ENCODE measurements around the gene PSMC5. TPM values are rescaled to one million over a fixed set of nuclear protein-coding genes. Genes with fewer than 3 reads are reported as not detected.
"Not testable (repeated sequence)": the region's sequence is repeated elsewhere in the genome, so short reads cannot be mapped to it uniquely, and the experiment has no call there.

Gene PSMC5
- total RNA-seq, 2 donors from 2014 or later: 59.3 to 105 TPM

DNA sequence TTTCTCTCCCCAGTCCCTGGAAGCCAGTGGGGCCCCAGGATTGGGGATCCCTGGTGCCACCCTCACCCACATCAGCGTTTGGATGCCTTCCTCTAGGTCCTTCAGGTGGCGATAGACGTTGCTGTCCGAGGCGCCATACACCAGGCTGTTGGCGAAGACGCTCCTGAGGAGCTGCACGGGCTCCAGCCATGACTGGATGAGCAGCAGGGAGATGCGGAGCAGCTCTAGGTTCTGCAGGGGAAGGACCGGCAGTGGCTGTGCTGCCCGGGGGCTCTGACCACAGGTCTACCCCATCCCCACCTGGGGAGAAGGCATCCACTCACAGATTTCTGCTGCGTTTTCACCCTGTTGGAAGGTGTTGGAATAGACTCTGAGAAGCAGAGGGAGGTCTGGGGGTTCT is 53.5 kb downstream of the PSMC5 start:
- Histone ChIP-seq H3K27me3 (no peaks in the 10 kb centered on the region), H3K4me1 (no peaks in the 10 kb centered on the region), H3K4me3 (no peak overlapping the region), H3K27ac (no peak overlapping the region), H3K36me3 (no peaks in the 10 kb centered on the region), H3K9me3 (no peaks in the 10 kb centered on the region)
- no peak for DNase-seq (ENCODE audit: low spot score)
- TF ChIP-seq, protein P1, sequence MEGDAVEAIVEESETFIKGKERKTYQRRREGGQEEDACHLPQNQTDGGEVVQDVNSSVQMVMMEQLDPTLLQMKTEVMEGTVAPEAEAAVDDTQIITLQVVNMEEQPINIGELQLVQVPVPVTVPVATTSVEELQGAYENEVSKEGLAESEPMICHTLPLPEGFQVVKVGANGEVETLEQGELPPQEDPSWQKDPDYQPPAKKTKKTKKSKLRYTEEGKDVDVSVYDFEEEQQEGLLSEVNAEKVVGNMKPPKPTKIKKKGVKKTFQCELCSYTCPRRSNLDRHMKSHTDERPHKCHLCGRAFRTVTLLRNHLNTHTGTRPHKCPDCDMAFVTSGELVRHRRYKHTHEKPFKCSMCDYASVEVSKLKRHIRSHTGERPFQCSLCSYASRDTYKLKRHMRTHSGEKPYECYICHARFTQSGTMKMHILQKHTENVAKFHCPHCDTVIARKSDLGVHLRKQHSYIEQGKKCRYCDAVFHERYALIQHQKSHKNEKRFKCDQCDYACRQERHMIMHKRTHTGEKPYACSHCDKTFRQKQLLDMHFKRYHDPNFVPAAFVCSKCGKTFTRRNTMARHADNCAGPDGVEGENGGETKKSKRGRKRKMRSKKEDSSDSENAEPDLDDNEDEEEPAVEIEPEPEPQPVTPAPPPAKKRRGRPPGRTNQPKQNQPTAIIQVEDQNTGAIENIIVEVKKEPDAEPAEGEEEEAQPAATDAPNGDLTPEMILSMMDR (IDR thresholded peaks at IDR 0.05): no peak

DNA sequence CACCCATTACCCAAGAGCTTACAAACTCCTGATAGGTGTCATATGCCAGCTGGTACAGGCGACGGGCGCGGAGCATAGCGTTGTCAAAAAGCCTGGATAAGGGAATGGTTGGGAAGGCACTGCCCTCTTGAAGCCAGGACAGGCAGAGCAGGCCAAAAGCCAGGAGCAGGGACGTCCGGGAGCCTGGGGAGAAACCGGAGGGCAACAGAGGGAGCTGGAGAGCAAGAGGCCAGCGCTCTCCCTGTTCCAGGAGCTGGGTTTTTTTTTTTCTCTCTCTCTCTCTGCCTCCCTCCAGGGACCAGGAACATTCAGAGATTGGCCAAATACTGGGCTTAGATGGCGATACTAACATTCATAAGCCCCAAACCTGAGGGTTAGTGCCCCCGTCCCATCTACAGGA is 54.1 kb downstream of the PSMC5 start:
- H3K9me3 ChIP-seq; DNase-seq (ENCODE audit: low spot score); H3K27ac ChIP-seq; H3K4me1 ChIP-seq; H3K4me3 ChIP-seq; H3K36me3 ChIP-seq; H3K27me3 ChIP-seq: not testable (repeated sequence)

Other genes starting within 250 kb of the PSMC5 start
- gene TACO1, start 226.5 kb upstream of the PSMC5 start, total RNA-seq: 10 to 100 TPM; 18.2 to 27.7 TPM
- 10 to 100 TPM; 38.2 to 94.7 TPM for gene MAP3K3, start 205.0 kb upstream of the PSMC5 start, total RNA-seq
- gene LIMD2, start 127.3 kb upstream of the PSMC5 start, total RNA-seq: 1 to 10 TPM; 2.7 to 5.6 TPM
- gene STRADA, start 85.6 kb upstream of the PSMC5 start, total RNA-seq: 10 to 100 TPM; 13.1 to 14.4 TPM
- gene CCDC47, start 53.8 kb upstream of the PSMC5 start, total RNA-seq: 10 to 100 TPM; 57.1 to 69.7 TPM
- 10 to 100 TPM; 39.9 to 41.0 TPM for gene DDX42, start 53.3 kb upstream of the PSMC5 start, total RNA-seq
- 10 to 100 TPM; 24.3 to 58.0 TPM for gene FTSJ3, start 232 bp downstream of the PSMC5 start, total RNA-seq
- gene SMARCD2, start 15.3 kb downstream of the PSMC5 start, total RNA-seq: 10 to 100 TPM; 30.4 to 51.3 TPM
- gene CSH2, start 46.2 kb downstream of the PSMC5 start, total RNA-seq: not detected
- gene GH2, start 54.5 kb downstream of the PSMC5 start, total RNA-seq: not detected
- gene CSH1, start 69.1 kb downstream of the PSMC5 start, total RNA-seq: not detected
- not detected for gene CSHL1, start 83.8 kb downstream of the PSMC5 start, total RNA-seq
- not detected for gene GH1, start 91.4 kb downstream of the PSMC5 start, total RNA-seq
- gene CD79B, start 104.9 kb downstream of the PSMC5 start, total RNA-seq: 1 to 10 TPM; 2.2 to 7.3 TPM
- gene SCN4A, start 145.5 kb downstream of the PSMC5 start, total RNA-seq: 1 to 10 TPM in 1 of 2 donors, under 1 TPM in 1; 0.74 to 2.5 TPM
- under 1 TPM in 1 of 2 donors, not detected in 1; 0.08 TPM for gene PRR29, start 170.9 kb downstream of the PSMC5 start, total RNA-seq
- gene ICAM2, start 193.2 kb downstream of the PSMC5 start, total RNA-seq: 100 to 1,000 TPM in 1 of 2 donors, 10 to 100 TPM in 1; 74.6 to 109 TPM

All from right atrium auricular region (tissue), 2 donors.